Smooth muscle cell of trachea (primary cell): ENCODE measurements around the gene CLEC18B. TPM values are rescaled to one million over a fixed set of nuclear protein-coding genes. Genes with fewer than 3 reads are reported as not detected.

Experiments
- total RNA-seq: library from RNA; depleted of rRNA; stranded (reverse); fragments of >200 nt; gene quantifications from 2 replicates; pipeline ENCODE4 v1.2.1, GENCODE V29; 2014

The CLEC18B gene
- total RNA-seq, result 0.29 and 1.3 TPM in 2 replicates

GRCh38 chr16:74420612-74421481, at the start of gene CLEC18B:
Gene CLEC18B, minus strand, starts transcription at chr16:74421478. Its CDS starts 208 bp downstream, at chr16:74421270.

Other genes starting within 250 kb of the CLEC18B start
- 62.0 and 75.2 TPM in 2 replicates for gene PSMD7, start 124.7 kb downstream of the CLEC18B start, total RNA-seq
- gene NPIPB15, start 45.2 kb downstream of the CLEC18B start, total RNA-seq, result 0.50 TPM in 1 of 2 replicates, not detected in the other
- 159 and 195 TPM in 2 replicates for gene GLG1, start 185.6 kb upstream of the CLEC18B start, total RNA-seq
- gene RFWD3, start 245.4 kb upstream of the CLEC18B start, total RNA-seq, result 10.8 and 25.2 TPM in 2 replicates